ENCODE data around the gene PKHD1. TPM values are rescaled to one million over a fixed set of nuclear protein-coding genes. Genes with fewer than 3 reads are reported as not detected.

Gene PKHD1
- total RNA-seq, 1 experiment from 2014 or later = 0.40 TPM

DNA sequence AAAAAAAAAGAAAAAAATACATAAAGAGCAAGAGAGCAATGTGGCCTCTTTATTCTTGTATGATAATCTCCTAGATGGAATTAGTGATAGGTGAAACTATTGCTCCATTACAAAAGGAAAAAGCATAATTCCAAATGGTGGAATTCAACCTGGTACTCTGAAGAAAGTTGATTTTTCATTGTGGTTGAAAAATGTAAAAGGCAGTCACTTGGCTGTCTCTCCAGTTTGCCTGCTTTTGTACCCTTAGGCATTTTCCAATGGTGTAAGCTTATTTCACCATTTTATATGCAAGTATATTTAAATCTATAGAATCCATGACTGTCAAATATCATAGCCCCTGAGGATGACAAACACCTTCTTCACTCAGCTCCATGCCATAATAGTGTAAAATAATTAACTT lies 38.8 kb upstream of the PKHD1 start:
- POLR2A ChIA-PET (ENCODE audit: unreplicated experiment) = no interaction called here
- CTCF ChIA-PET = no interaction called here
- DNase-seq (no peak), ATAC-seq (no peak)
- TF ChIP-seq EZH2phosphoT487 (IDR thresholded peaks at IDR 0.05; ENCODE audit: borderline replicate concordance, low read length) = no peak
- TF ChIP-seq, protein P1, sequence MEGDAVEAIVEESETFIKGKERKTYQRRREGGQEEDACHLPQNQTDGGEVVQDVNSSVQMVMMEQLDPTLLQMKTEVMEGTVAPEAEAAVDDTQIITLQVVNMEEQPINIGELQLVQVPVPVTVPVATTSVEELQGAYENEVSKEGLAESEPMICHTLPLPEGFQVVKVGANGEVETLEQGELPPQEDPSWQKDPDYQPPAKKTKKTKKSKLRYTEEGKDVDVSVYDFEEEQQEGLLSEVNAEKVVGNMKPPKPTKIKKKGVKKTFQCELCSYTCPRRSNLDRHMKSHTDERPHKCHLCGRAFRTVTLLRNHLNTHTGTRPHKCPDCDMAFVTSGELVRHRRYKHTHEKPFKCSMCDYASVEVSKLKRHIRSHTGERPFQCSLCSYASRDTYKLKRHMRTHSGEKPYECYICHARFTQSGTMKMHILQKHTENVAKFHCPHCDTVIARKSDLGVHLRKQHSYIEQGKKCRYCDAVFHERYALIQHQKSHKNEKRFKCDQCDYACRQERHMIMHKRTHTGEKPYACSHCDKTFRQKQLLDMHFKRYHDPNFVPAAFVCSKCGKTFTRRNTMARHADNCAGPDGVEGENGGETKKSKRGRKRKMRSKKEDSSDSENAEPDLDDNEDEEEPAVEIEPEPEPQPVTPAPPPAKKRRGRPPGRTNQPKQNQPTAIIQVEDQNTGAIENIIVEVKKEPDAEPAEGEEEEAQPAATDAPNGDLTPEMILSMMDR (conservative IDR thresholded peaks at IDR 0.05; ENCODE audit: low read depth, low read length) = no peak
- no peak for TF ChIP-seq EZH2 (IDR thresholded peaks at IDR 0.05; ENCODE audit: low read length, unreplicated experiment)
- Histone ChIP-seq H3K27ac (ENCODE audit: low read length) (no peak overlapping the region), H3K9ac (ENCODE audit: low read length) (no peak overlapping the region), H2AFZ (ENCODE audit: low read length) (no peak overlapping the region), H3K79me2 (ENCODE audit: low read length) (no peaks in the 10 kb centered on the region), H3K36me3 (ENCODE audit: low read depth, low read length) (no peaks in the 10 kb centered on the region), H3K9me3 (ENCODE audit: low read length) (no peaks in the 10 kb centered on the region), H3K9me2 (replicated peaks; ENCODE audit: low read length) (no peaks in the 10 kb centered on the region), H3K27me3 (ENCODE audit: low read length) (peaks cover 9% of the 10 kb centered on the region; the same call in 1 of the 2 replicates), H4K20me1 (ENCODE audit: low read length) (no peaks in the 10 kb centered on the region), H3F3A (ENCODE audit: low read length, unreplicated experiment) (no peaks in the 10 kb centered on the region), H3K4me3 (ENCODE audit: low read length) (no peak overlapping the region), H3K4me2 (ENCODE audit: low read length) (no peak overlapping the region), H3K4me1 (ENCODE audit: insufficient read depth, low read length) (no peaks in the 10 kb centered on the region)
- BruUV-seq (replicated peaks) = no TSS peak
- intact Hi-C loops (cut with micrococcal nuclease) = no loop called here

GRCh38 chr6:52125572-52125971 lies 38.2 kb upstream of the PKHD1 start:
- Histone ChIP-seq H3K27me3 (ENCODE audit: low read length) (peaks cover 9% of the 10 kb centered on the region; the same call in 1 of the 2 replicates), H2AFZ (ENCODE audit: low read length) (no peak overlapping the region), H3K9me3 (ENCODE audit: low read length) (no peaks in the 10 kb centered on the region), H3K4me3 (ENCODE audit: low read length) (no peak overlapping the region), H3K36me3 (ENCODE audit: low read depth, low read length) (no peaks in the 10 kb centered on the region), H3F3A (ENCODE audit: low read length, unreplicated experiment) (no peaks in the 10 kb centered on the region), H3K4me1 (ENCODE audit: insufficient read depth, low read length) (no peaks in the 10 kb centered on the region), H4K20me1 (ENCODE audit: low read length) (no peaks in the 10 kb centered on the region), H3K4me2 (ENCODE audit: low read length) (no peak overlapping the region), H3K9me2 (replicated peaks; ENCODE audit: low read length) (no peaks in the 10 kb centered on the region), H3K79me2 (ENCODE audit: low read length) (no peaks in the 10 kb centered on the region), H3K9ac (ENCODE audit: low read length) (no peak overlapping the region), H3K27ac (ENCODE audit: low read length) (no peak overlapping the region)
- DNase-seq = no peak
- BruUV-seq (replicated peaks) = no TSS peak
- ChIA-PET CTCF (no interaction called here), POLR2A (ENCODE audit: unreplicated experiment) (no interaction called here)
- no peak for TF ChIP-seq EZH2phosphoT487 (IDR thresholded peaks at IDR 0.05; ENCODE audit: borderline replicate concordance, low read length)
- no peak for TF ChIP-seq EZH2 (IDR thresholded peaks at IDR 0.05; ENCODE audit: low read length, unreplicated experiment)
- TF ChIP-seq, protein P1 (conservative IDR thresholded peaks at IDR 0.05; ENCODE audit: low read depth, low read length) = no peak
- ATAC-seq = no peak
- intact Hi-C loops (cut with micrococcal nuclease) = no loop called here

GRCh38 chr6:52125139-52125538 lies 37.7 kb upstream of the PKHD1 start:
- no peaks in the 10 kb centered on the region for H4K20me1 ChIP-seq (ENCODE audit: low read length)
- H3K27me3 ChIP-seq (ENCODE audit: low read length) = peaks cover 9% of the 10 kb centered on the region; the same call in 1 of the 2 replicates
- CTCF ChIA-PET = no interaction called here
- DNase-seq = no peak
- H2AFZ ChIP-seq (ENCODE audit: low read length) = no peak overlapping the region
- no peaks in the 10 kb centered on the region for H3K36me3 ChIP-seq (ENCODE audit: low read depth, low read length)
- no peak overlapping the region for H3K4me2 ChIP-seq (ENCODE audit: low read length)
- H3K4me3 ChIP-seq (ENCODE audit: low read length) = no peak overlapping the region
- POLR2A ChIA-PET (ENCODE audit: unreplicated experiment) = no interaction called here
- no peaks in the 10 kb centered on the region for H3K79me2 ChIP-seq (ENCODE audit: low read length)
- no peak overlapping the region for H3K9ac ChIP-seq (ENCODE audit: low read length)
- H3F3A ChIP-seq (ENCODE audit: low read length, unreplicated experiment) = no peaks in the 10 kb centered on the region
- TF ChIP-seq, protein P1 (conservative IDR thresholded peaks at IDR 0.05; ENCODE audit: low read depth, low read length) = no peak
- TF ChIP-seq EZH2 (IDR thresholded peaks at IDR 0.05; ENCODE audit: low read length, unreplicated experiment) = no peak
- TF ChIP-seq EZH2phosphoT487 (IDR thresholded peaks at IDR 0.05; ENCODE audit: borderline replicate concordance, low read length) = no peak
- no peaks in the 10 kb centered on the region for H3K4me1 ChIP-seq (ENCODE audit: insufficient read depth, low read length)
- BruUV-seq (replicated peaks) = no TSS peak
- intact Hi-C loops (cut with micrococcal nuclease) = no loop called here
- H3K9me3 ChIP-seq (ENCODE audit: low read length) = no peaks in the 10 kb centered on the region
- ATAC-seq = no peak
- no peak overlapping the region for H3K27ac ChIP-seq (ENCODE audit: low read length)
- no peaks in the 10 kb centered on the region for H3K9me2 ChIP-seq (replicated peaks; ENCODE audit: low read length)
